ENCODE data around the gene RPS24.
"Not testable (repeated sequence)": the region's sequence is repeated elsewhere in the genome, so short reads cannot be mapped to it uniquely, and the experiment has no call there.

The RPS24 gene

GRCh38 chr10:78062296-78062695, 28.6 kb downstream of the RPS24 start:
- no peak overlapping the region for H3K4me3 ChIP-seq (ENCODE audit: low read depth, low read length)
- no peak for TF ChIP-seq CTCF (IDR thresholded peaks at IDR 0.05; ENCODE audit: low read depth, low read length, missing control alignments)
- in situ Hi-C loops (cut with HindIII; ENCODE audit: low pct_ligation_motif_present, low sequenced_read_pairs), result no loop called here
- H3K27ac ChIP-seq, result no peak overlapping the region
- no peaks in the 10 kb centered on the region for H3K36me3 ChIP-seq (replicated peaks)
- DNase-seq, result no peak
- no peaks in the 10 kb centered on the region for H3K27me3 ChIP-seq (replicated peaks)

DNA sequence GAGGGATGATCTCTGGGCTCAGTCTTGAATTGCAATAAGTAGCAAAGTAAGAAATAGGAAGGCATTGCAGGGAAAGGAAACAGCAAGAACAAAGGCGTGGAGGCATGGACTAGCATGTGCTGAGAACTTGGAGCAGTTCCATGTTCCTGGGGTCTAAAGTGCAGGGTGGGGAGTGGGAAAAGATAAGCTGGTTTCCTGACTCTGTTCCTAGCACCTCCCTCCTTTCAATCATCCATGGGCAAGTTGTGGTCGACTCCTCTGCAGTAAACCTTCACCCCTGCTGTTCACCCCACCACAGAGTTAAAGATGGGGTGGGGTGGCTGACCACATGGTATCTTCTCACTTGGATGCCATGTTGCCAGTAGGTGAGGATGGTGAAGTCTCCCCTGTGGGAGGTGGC, 29.6 kb downstream of the RPS24 start:
- no peak for DNase-seq
- Histone ChIP-seq H3K27ac (no peak overlapping the region), H3K36me3 (replicated peaks) (no peaks in the 10 kb centered on the region), H3K4me3 (ENCODE audit: low read depth, low read length) (no peak overlapping the region), H3K27me3 (replicated peaks) (no peaks in the 10 kb centered on the region)
- in situ Hi-C loops (cut with HindIII; ENCODE audit: low pct_ligation_motif_present, low sequenced_read_pairs), result no loop called here
- TF ChIP-seq CTCF (IDR thresholded peaks at IDR 0.05; ENCODE audit: low read depth, low read length, missing control alignments), result no peak

DNA sequence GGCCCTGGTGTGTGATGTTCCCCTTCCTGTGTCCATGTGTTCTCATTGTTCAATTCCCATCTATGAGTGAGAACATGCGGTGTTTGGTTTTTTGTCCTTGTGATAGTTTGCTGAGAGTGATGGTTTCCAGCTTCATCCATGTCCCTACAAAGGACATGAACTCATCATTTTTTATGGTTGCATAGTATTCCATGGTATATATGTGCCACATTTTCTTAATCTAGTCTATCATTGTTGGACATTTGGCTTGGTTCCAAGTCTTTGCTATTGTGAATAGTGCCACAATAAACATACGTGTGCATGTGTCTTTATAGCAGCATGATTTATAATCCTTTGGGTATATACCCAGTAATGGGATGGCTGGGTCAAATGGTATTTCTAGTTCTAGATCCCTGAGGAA, 31.3 kb downstream of the RPS24 start:
- DNase-seq; H3K27ac ChIP-seq; in situ Hi-C loops (cut with HindIII; ENCODE audit: low pct_ligation_motif_present, low sequenced_read_pairs); H3K4me3 ChIP-seq (ENCODE audit: low read depth, low read length); H3K36me3 ChIP-seq (replicated peaks); H3K27me3 ChIP-seq (replicated peaks): not testable (repeated sequence)

- no peak for DNase-seq
- H3K27me3 ChIP-seq (replicated peaks), result no peaks in the 10 kb centered on the region
- in situ Hi-C loops (cut with HindIII; ENCODE audit: low pct_ligation_motif_present, low sequenced_read_pairs), result no loop called here
- no peak overlapping the region for H3K4me3 ChIP-seq (ENCODE audit: low read depth, low read length)
- no peak overlapping the region for H3K27ac ChIP-seq
- no peak for TF ChIP-seq CTCF (IDR thresholded peaks at IDR 0.05; ENCODE audit: low read depth, low read length, missing control alignments)
- H3K36me3 ChIP-seq (replicated peaks), result no peaks in the 10 kb centered on the region
Measured at GRCh38 chr10:78065611-78066010, 31.9 kb downstream of the RPS24 start.

GRCh38 chr10:78066012-78066411, 32.3 kb downstream of the RPS24 start:
- Histone ChIP-seq H3K27ac (no peak overlapping the region), H3K36me3 (replicated peaks) (no peaks in the 10 kb centered on the region), H3K4me3 (ENCODE audit: low read depth, low read length) (no peak overlapping the region), H3K27me3 (replicated peaks) (no peaks in the 10 kb centered on the region)
- TF ChIP-seq CTCF (IDR thresholded peaks at IDR 0.05; ENCODE audit: low read depth, low read length, missing control alignments), result no peak
- no peak for DNase-seq
- in situ Hi-C loops (cut with HindIII; ENCODE audit: low pct_ligation_motif_present, low sequenced_read_pairs), result no loop called here

DNA sequence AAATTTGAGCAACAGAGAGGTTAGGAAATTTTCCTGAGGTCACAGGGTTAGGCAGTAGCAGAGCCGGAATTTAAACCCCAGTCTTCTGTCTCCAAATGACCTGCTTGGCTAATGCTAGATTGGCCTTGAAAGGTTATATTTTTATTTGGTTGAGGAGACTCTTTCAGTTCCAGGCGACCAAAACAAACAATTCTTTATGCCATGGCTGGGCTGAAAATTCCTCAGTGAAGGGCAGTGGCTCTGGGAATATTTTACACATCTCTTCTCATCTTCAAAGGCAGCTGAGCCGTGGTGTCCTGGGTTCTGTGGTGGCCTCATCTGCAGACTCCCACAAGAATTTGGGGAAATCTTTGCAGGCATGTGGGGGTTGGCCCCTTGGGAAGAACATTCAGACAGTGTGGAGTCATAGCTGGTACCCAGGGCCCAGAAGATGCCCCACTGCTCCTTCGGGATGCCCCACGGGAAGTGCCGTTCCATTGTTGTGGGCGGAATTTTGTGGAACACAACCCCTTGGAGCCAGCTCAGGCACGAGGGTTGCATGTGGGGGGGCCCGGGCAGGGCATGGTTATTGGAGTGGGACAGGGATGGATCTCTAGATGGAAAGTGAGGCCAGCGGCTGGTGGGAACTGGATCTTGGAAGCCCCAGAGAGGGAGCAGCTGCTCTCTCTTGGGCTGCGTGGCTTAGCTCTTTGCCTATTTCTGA, 33.2 kb downstream of the RPS24 start:
- no peak overlapping the region for H3K27ac ChIP-seq
- no peaks in the 10 kb centered on the region for H3K27me3 ChIP-seq (replicated peaks)
- no peak overlapping the region for H3K4me3 ChIP-seq (ENCODE audit: low read depth, low read length)
- no peak for DNase-seq
- no peak for TF ChIP-seq CTCF (IDR thresholded peaks at IDR 0.05; ENCODE audit: low read depth, low read length, missing control alignments)
- in situ Hi-C loops (cut with HindIII; ENCODE audit: low pct_ligation_motif_present, low sequenced_read_pairs), result no loop called here
- no peaks in the 10 kb centered on the region for H3K36me3 ChIP-seq (replicated peaks)
